H9 (cell line): ENCODE data around the gene FXYD2. TPM values are rescaled to one million over a fixed set of nuclear protein-coding genes. Genes with fewer than 3 reads are reported as not detected.

Source experiments
- DNase-seq: peaks from one replicate; pipeline ENCODE4 v3.0.0-alpha.2; 2017
- H2AFZ ChIP-seq: one replicate; pipeline ENCODE4 v1.6.1; 2013; ENCODE audit warnings: mild to moderate bottlenecking, low read length, control low read depth, moderate library complexity
- H2AK5ac ChIP-seq: 2 replicates; pipeline ENCODE4 v1.6.1; 2013; ENCODE audit warnings: low read length, control low read depth, mixed read lengths; ENCODE audit not compliant: insufficient read length
- H2BK120ac ChIP-seq: one replicate; pipeline ENCODE4 v1.6.1; 2013; ENCODE audit warnings: low read depth, mild to moderate bottlenecking, low read length, control low read depth, inconsistent platforms; ENCODE audit not compliant: poor library complexity, severe bottlenecking
- H2BK12ac ChIP-seq: 2 replicates; pipeline ENCODE4 v1.6.1; 2013; ENCODE audit warnings: low read length, control low read depth, mixed read lengths, low read depth; ENCODE audit not compliant: insufficient read length
- H2BK15ac ChIP-seq: 2 replicates; pipeline ENCODE4 v1.6.1; 2013; ENCODE audit warnings: low read depth, low read length, control low read depth
- H2BK20ac ChIP-seq: one replicate; pipeline ENCODE4 v1.6.1; 2013; ENCODE audit warnings: low read depth, mild to moderate bottlenecking, low read length, control low read depth, inconsistent platforms; ENCODE audit not compliant: poor library complexity, severe bottlenecking
- H2BK5ac ChIP-seq: 2 replicates; pipeline ENCODE4 v1.6.1; 2013; ENCODE audit warnings: low read length, control low read depth, mixed read lengths; ENCODE audit not compliant: insufficient read length
- H3K14ac ChIP-seq: 2 replicates; pipeline ENCODE4 v1.6.1; 2013; ENCODE audit warnings: low read length, control low read depth; ENCODE audit not compliant: insufficient read depth
- H3K18ac ChIP-seq: 2 replicates; pipeline ENCODE4 v1.6.1; 2013; ENCODE audit warnings: low read depth, mild to moderate bottlenecking, mixed read lengths, low read length, control low read depth; ENCODE audit not compliant: insufficient read length
- H3K23ac ChIP-seq: 2 replicates; pipeline ENCODE4 v1.6.1; 2013; ENCODE audit warnings: low read length, control low read depth, mixed read lengths, low read depth; ENCODE audit not compliant: insufficient read length
- H3K23me2 ChIP-seq: 2 replicates; pipeline ENCODE4 v1.6.1; 2013; ENCODE audit warnings: low read depth, mild to moderate bottlenecking, mixed read lengths, low read length, control low read depth; ENCODE audit not compliant: insufficient read length, poor library complexity, severe bottlenecking
- H3K27ac ChIP-seq: 2 replicates; pipeline ENCODE4 v1.5.1; 2013; ENCODE audit warnings: low read length, control low read depth, mixed read lengths, low read depth; ENCODE audit not compliant: insufficient read length
- H3K27me3 ChIP-seq: 2 replicates; pipeline ENCODE4 v1.6.1; 2013; ENCODE audit warnings: low read length, control low read depth, inconsistent platforms; ENCODE audit not compliant: insufficient read depth
- H3K4ac ChIP-seq: 2 replicates; pipeline ENCODE4 v1.6.1; 2013; ENCODE audit warnings: low read depth, mild to moderate bottlenecking, control low read depth, inconsistent platforms, low read length, moderate library complexity
- H3K4me1 ChIP-seq: 2 replicates; pipeline ENCODE4 v1.6.1; 2013; ENCODE audit warnings: low read length, control low read depth, inconsistent platforms; ENCODE audit not compliant: insufficient read depth
- H3K4me2 ChIP-seq: 2 replicates; pipeline ENCODE4 v1.6.1; 2013; ENCODE audit warnings: low read length, control low read depth, mixed read lengths; ENCODE audit not compliant: insufficient read length, insufficient read depth
- H3K56ac ChIP-seq: 2 replicates; pipeline ENCODE4 v1.6.1; 2013; ENCODE audit warnings: low read depth, mild to moderate bottlenecking, mixed read lengths, low read length, control low read depth; ENCODE audit not compliant: insufficient read length
- H3K79me1 ChIP-seq: 2 replicates; pipeline ENCODE4 v1.6.1; 2013; ENCODE audit warnings: low read depth, mild to moderate bottlenecking, moderate library complexity, low read length, control low read depth, inconsistent platforms; ENCODE audit not compliant: insufficient read depth, poor library complexity, severe bottlenecking
- H3K79me2 ChIP-seq: 2 replicates; pipeline ENCODE4 v1.6.1; 2013; ENCODE audit warnings: low read length, control low read depth, inconsistent platforms; ENCODE audit not compliant: insufficient read depth
- H3K9ac ChIP-seq: 2 replicates; pipeline ENCODE4 v1.6.1; 2013; ENCODE audit warnings: low read length, control low read depth, mixed read lengths; ENCODE audit not compliant: insufficient read length; ENCODE audit errors: extremely low read depth
- H3K9me3 ChIP-seq: one replicate; pipeline ENCODE4 v1.6.1; 2013; ENCODE audit warnings: low read depth, low read length, inconsistent platforms; ENCODE audit not compliant: control insufficient read depth
- H3T11ph ChIP-seq: one replicate; pipeline ENCODE4 v1.6.1; 2013; ENCODE audit warnings: mild to moderate bottlenecking, low read length, control low read depth, inconsistent platforms
- H4K20me1 ChIP-seq: one replicate; pipeline ENCODE4 v1.6.1; 2013; ENCODE audit not compliant: control insufficient read depth, insufficient read length, insufficient read depth
- H4K5ac ChIP-seq: 2 replicates; pipeline ENCODE4 v1.6.1; 2013; ENCODE audit warnings: low read depth, mild to moderate bottlenecking, mixed read lengths, low read length, control low read depth; ENCODE audit not compliant: insufficient read length
- H4K8ac ChIP-seq: replicated peaks from 2 replicates; pipeline ENCODE4 v1.6.1; 2013; ENCODE audit warnings: low read length, control low read depth, mixed read lengths, low read depth; ENCODE audit not compliant: insufficient read length
- H4K91ac ChIP-seq: 2 replicates; pipeline ENCODE4 v1.6.1; 2013; ENCODE audit warnings: low read depth, mild to moderate bottlenecking, moderate library complexity, mixed read lengths, low read length, control low read depth; ENCODE audit not compliant: insufficient read length
- H3K27ac Mint-ChIP-seq, 3 experiments: 2 replicates in 2 of 3; 3 replicates in 1 of 3; pipeline ENCODE4 v1.8.0; 2020 to 2021; ENCODE audit warnings: mixed read lengths in 3 of 3, mild to moderate bottlenecking in 1 of 3, moderate library complexity in 1 of 3
- H3K27me3 Mint-ChIP-seq: 2 replicates; pipeline ENCODE4 v1.8.0; 2021; ENCODE audit warnings: low read depth, mild to moderate bottlenecking, moderate library complexity, mixed read lengths
- H3K36me3 Mint-ChIP-seq, 3 experiments: 2 replicates in 2 of 3; 3 replicates in 1 of 3; pipeline ENCODE4 v1.8.0; 2020 to 2021; ENCODE audit warnings: low read depth in 3 of 3, mixed read lengths in 3 of 3; ENCODE audit not compliant: insufficient read depth in 1 of 3
- H3K4me1 Mint-ChIP-seq, 2 experiments: 2 replicates each; pipeline ENCODE4 v1.8.0; 2020; ENCODE audit warnings: mixed read lengths in 2 of 2
- H3K4me3 Mint-ChIP-seq, 2 experiments: 2 replicates in 1 of 2; 3 replicates in 1 of 2; pipeline ENCODE4 v1.8.0; 2020 to 2021; ENCODE audit warnings: mild to moderate bottlenecking in 2 of 2, mixed read lengths in 2 of 2, moderate library complexity in 1 of 2
- H3K9me3 Mint-ChIP-seq, 2 experiments: 2 replicates in 1 of 2; 3 replicates in 1 of 2; pipeline ENCODE4 v1.8.0; 2020; ENCODE audit warnings: mild to moderate bottlenecking in 2 of 2, mixed read lengths in 2 of 2, moderate library complexity in 1 of 2
- CTCF ChIP-seq: fragments of 200-600 bp; sonication (generic); conservative IDR thresholded peaks from 3 replicates; pipeline ENCODE4 v1.8.0; 2021; ENCODE audit warnings: antibody characterized with exemption, mild to moderate bottlenecking
- WGBS: extraction: QIAGEN DNeasy Blood & Tissue Kit; methylation state at CpG from one replicate; pipeline ENCODE4 v1.1.7; 2013; ENCODE audit warnings: missing lambda C conversion rate, low lambda C conversion rate, mixed read lengths; ENCODE audit not compliant: insufficient read length; ENCODE audit errors: extremely low coverage; 5-methylcytosine and 5-hydroxymethylcytosine counted together
- total RNA-seq: library from RNA; stranded (reverse); gene quantifications from 2 replicates; pipeline ENCODE4 v1.2.1, GENCODE V29; 2021

Gene FXYD2
- total RNA-seq, 1 experiment from 2014 or later: 0.79 TPM

GRCh38 chr11:117805045-117805444 is 19.5 kb downstream of the FXYD2 start:
- no peak overlapping the region for H4K8ac ChIP-seq
- H2AFZ ChIP-seq: no peak overlapping the region
- no CpG with 5 or more reads among the region's 1 CpG for WGBS
- Mint-ChIP-seq H3K9me3 (no peaks in the 10 kb centered on the region), H3K27ac (no peak overlapping the region), H3K36me3 (no peaks in the 10 kb centered on the region), H3K27me3 (peaks cover 44% of the 10 kb centered on the region), H3K4me3 (no peak overlapping the region), H3K4me1 (peaks cover 0 to 7% of the 10 kb centered on the region in 2 experiments)
- no peak overlapping the region for H3K23ac ChIP-seq
- H3K79me2 ChIP-seq: no peaks in the 10 kb centered on the region
- no peak overlapping the region for H4K5ac ChIP-seq
- H3K79me1 ChIP-seq: no peaks in the 10 kb centered on the region
- H3K27me3 ChIP-seq: no peaks in the 10 kb centered on the region
- H3K23me2 ChIP-seq: no peaks in the 10 kb centered on the region
- no peak for DNase-seq
- no peak overlapping the region for H2BK12ac ChIP-seq
- no peak overlapping the region for H4K91ac ChIP-seq
- H3K4ac ChIP-seq: no peak overlapping the region
- no peak overlapping the region for H2BK5ac ChIP-seq
- H3T11ph ChIP-seq: no peak overlapping the region
- H2BK15ac ChIP-seq: no peak overlapping the region
- no peaks in the 10 kb centered on the region for H3K4me1 ChIP-seq
- no peak overlapping the region for H3K4me2 ChIP-seq
- no peak overlapping the region for H3K14ac ChIP-seq
- no peaks in the 10 kb centered on the region for H3K9me3 ChIP-seq
- H3K18ac ChIP-seq: no peak overlapping the region
- no peak overlapping the region for H2AK5ac ChIP-seq
- TF ChIP-seq CTCF: no peak
- H2BK20ac ChIP-seq: no peak overlapping the region
- H2BK120ac ChIP-seq: no peak overlapping the region
- H4K20me1 ChIP-seq: no peaks in the 10 kb centered on the region
- no peak overlapping the region for H3K27ac ChIP-seq
- H3K56ac ChIP-seq: no peak overlapping the region
- no peak overlapping the region for H3K9ac ChIP-seq
